CD4-positive, alpha-beta memory T cell (primary cell): ENCODE measurements around the gene SELE. TPM values are rescaled to one million over a fixed set of nuclear protein-coding genes. Genes with fewer than 3 reads are reported as not detected.

Source experiments
- CTCF ChIA-PET: fragments of 350-600 bp; sonication (Branson Sonifier 250); formaldehyde crosslinking; loops from one replicate; lab custom pipeline; 2021; ENCODE audit warnings: inconsistent platforms; ENCODE audit not compliant: partially characterized antibody; lab: Charles Lee
- POLR2A ChIA-PET: fragments of 350-600 bp; sonication (Branson Sonifier 250); formaldehyde crosslinking; loops from one replicate; lab custom pipeline; 2021; ENCODE audit not compliant: partially characterized antibody; lab: Charles Lee
- DNase-seq, 5 donors: peaks; one replicate each; pipeline versions ENCODE4 v3.0.0 to v3.0.0-alpha.2; 2020 to 2022; ENCODE audit warnings: mixed read lengths in 1 of 5
- H3K27ac ChIP-seq: one replicate; pipeline ENCODE4 v1.7.0; 2013; ENCODE audit warnings: low read depth, low read length
- H3K27me3 ChIP-seq: 2 replicates; pipeline ENCODE4 v1.7.0; 2013; ENCODE audit warnings: mild to moderate bottlenecking, low read length, moderate library complexity; ENCODE audit not compliant: insufficient read depth
- H3K36me3 ChIP-seq: 2 replicates; pipeline ENCODE4 v1.7.0; 2013; ENCODE audit warnings: mild to moderate bottlenecking, low read length, moderate library complexity; ENCODE audit not compliant: insufficient read depth
- H3K4me1 ChIP-seq: 2 replicates; pipeline ENCODE4 v1.7.0; 2013; ENCODE audit warnings: mild to moderate bottlenecking, low read length, moderate library complexity; ENCODE audit not compliant: insufficient read depth
- H3K4me3 ChIP-seq, 2 donors: one replicate each; pipeline ENCODE4 v1.7.0; 2013; ENCODE audit warnings: low read length in 2 of 2, mild to moderate bottlenecking in 1 of 2
- H3K9me3 ChIP-seq, 2 donors: one replicate each; pipeline ENCODE4 v1.7.0; 2013; ENCODE audit warnings: low read length in 2 of 2, control low read depth in 1 of 2; ENCODE audit not compliant: control insufficient read depth in 1 of 2
- H3K27ac Mint-ChIP-seq, 7 donors: one replicate each; pipeline ENCODE4 v1.8.0; 2020 to 2021; ENCODE audit warnings: mixed read lengths in 7 of 7, mild to moderate bottlenecking in 6 of 7, inconsistent platforms in 3 of 7, moderate library complexity in 3 of 7
- H3K27me3 Mint-ChIP-seq, 2 donors: one replicate each; pipeline ENCODE4 v1.8.0; 2020 to 2021; ENCODE audit warnings: mixed read lengths in 2 of 2
- H3K36me3 Mint-ChIP-seq, 2 donors: one replicate each; pipeline ENCODE4 v1.8.0; 2020 to 2021; ENCODE audit warnings: mixed read lengths in 2 of 2, inconsistent platforms in 1 of 2, mild to moderate bottlenecking in 1 of 2
- H3K4me1 Mint-ChIP-seq, 4 donors: one replicate each; pipeline ENCODE4 v1.8.0; 2020 to 2021; ENCODE audit warnings: mixed read lengths in 4 of 4, mild to moderate bottlenecking in 1 of 4
- H3K4me3 Mint-ChIP-seq, 8 donors: one replicate each; pipeline ENCODE4 v1.8.0; 2020 to 2021; ENCODE audit warnings: mixed read lengths in 8 of 8, mild to moderate bottlenecking in 7 of 8, moderate library complexity in 6 of 8, inconsistent platforms in 3 of 8
- H3K9me3 Mint-ChIP-seq, 8 donors: one replicate each; pipeline ENCODE4 v1.8.0; 2020 to 2021; ENCODE audit warnings: mixed read lengths in 8 of 8, mild to moderate bottlenecking in 5 of 8, inconsistent platforms in 3 of 8, moderate library complexity in 1 of 8
- intact Hi-C: fragments of 100-400 bp; cut with micrococcal nuclease; formaldehyde crosslinking; loops from one replicate; pipeline ENCODE4 v1.15.1; 2023
- polyA plus RNA-seq, 2 donors: library from polyadenylated mRNA; unstranded; fragments of 300-500 nt; fragmentation: Illumina TruSeq; gene quantifications; one replicate each; pipeline ENCODE4 v1.2.3, GENCODE V29; 2021
- total RNA-seq, 2 experiments: library from RNA; stranded (reverse); gene quantifications; one replicate each; pipeline ENCODE4 v1.2.3, GENCODE V29; 2021

Gene SELE
- total and polyA plus RNA-seq, 4 experiments from 2014 or later, result not detected

DNA sequence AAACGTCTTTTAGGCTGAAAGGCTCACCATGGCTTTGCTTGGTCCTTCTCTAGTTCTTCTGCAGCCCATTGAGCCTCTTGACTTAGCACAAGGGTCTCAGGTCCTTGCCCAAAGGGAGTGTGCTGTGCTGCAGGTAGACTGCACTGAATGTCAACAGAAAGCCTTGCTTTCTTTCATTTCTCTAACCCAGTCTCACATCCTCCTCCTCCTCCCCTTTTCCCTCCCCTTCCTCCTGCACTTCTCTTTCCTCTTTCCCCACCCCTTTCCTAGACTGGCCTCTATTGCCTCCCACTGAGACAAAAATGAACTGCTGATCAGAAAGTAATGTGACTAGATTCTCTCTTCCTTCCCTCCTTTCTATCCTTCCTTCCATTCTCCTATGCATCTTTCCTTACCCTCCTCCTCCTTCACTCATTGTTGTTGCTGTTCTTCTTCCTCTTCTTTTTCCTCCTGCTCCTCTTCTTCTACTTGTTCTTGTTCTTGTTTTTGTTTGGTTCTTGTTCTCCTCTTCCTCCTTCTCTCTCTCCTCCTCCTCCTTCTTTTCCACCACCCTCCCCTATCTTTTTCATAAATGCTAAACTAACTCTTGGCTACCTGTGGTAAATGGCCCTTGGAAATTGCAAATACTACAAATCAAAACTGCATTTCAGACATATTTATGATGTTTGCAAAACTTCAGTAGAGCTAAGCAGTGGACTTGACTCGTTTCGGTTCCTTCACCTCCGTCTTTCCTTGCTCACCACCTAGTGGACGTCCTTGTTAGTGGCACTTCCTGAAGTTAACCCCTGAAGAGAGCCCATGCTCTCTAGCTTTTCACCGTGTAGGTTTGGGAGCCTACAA lies 22.2 kb downstream of the SELE start, which contains the start of gene SELL:
Gene SELL (minus strand): TSS at position 152 of the 840 bp plus-strand sequence. CDS start 122 bp downstream, at position 30.
- no peaks in the 10 kb centered on the region for H3K36me3 ChIP-seq
- Mint-ChIP-seq H3K4me3 (peak within 1 kb of the TSS; percentile 87 to 96 (median 92)), H3K4me1 (peaks cover 16 to 28% (median 24%) of the 10 kb centered on the region in 4 donors), H3K9me3 (peaks cover 0 to 20% (median 5%) of the 10 kb centered on the region in 8 donors), H3K36me3 (peaks cover 20 to 22% of the 10 kb centered on the region in 2 donors), H3K27me3 (peaks cover 3 to 4% of the 10 kb centered on the region in 2 donors), H3K27ac (peak within 1 kb of the TSS; percentile 70 to 95 (median 86))
- H3K9me3 ChIP-seq, result no peaks in the 10 kb centered on the region
- peak within 1 kb of the TSS; percentile 55 to 61 for H3K4me3 ChIP-seq
- POLR2A ChIA-PET, result interaction anchor here (0.9 to 2.9 kb wide), 12 partner anchors 9 to 161 kb away, joined by 3 to 78 read pairs (median 8); partner anchors contain the start of genes F5 and METTL18
- H3K27me3 ChIP-seq, result no peaks in the 10 kb centered on the region
- intact Hi-C loops, result loop anchor here (1.0 to 5.0 kb wide), 11 partner anchors 10 to 344 kb away; partner anchors contain the start of genes BLZF1, F5, METTL18 and NME7
- DNase-seq, result peak; percentile 75 to 83 (median 78)
- CTCF ChIA-PET, result interaction anchor here (0.7 to 4.5 kb wide), 41 partner anchors 10 to 343 kb away, joined by 3 to 246 read pairs (median 4); partner anchors contain the start of genes BLZF1 and F5
- peak within 1 kb of the TSS; percentile 48 for H3K27ac ChIP-seq
- peaks cover 18% of the 10 kb centered on the region for H3K4me1 ChIP-seq

DNA sequence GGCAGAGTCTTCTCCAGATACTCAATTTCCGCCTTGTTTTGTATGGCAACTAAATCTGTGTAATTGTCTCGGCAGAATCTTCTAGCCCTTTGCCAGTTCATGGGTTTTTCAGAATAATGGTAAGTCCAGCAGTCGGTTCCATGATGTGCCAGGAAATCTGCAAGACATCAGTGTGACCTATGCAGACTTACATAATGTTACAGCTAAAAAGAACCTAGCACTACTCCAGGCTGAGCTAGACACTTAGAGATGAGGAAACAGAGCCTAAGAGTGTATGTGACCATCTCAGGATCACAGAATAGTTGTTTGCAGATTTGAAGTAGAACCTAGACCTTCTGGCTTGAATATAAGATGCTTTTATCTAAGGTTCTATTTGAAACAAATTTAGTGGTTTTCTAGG lies 25.2 kb downstream of the SELE start:
- Mint-ChIP-seq H3K27ac (peak overlapping the region; percentile 82 to 97 (median 92)), H3K4me1 (peaks cover 43 to 58% (median 51%) of the 10 kb centered on the region in 4 donors), H3K4me3 (peak overlapping the region; percentile 87 to 95 (median 92)), H3K36me3 (peaks cover 49 to 51% of the 10 kb centered on the region in 2 donors), H3K27me3 (no peaks in the 10 kb centered on the region), H3K9me3 (peaks cover 0 to 13% (median 0%) of the 10 kb centered on the region in 8 donors)
- ChIA-PET CTCF (interaction anchor here (0.9 to 7.1 kb wide), 6 partner anchors 9 to 158 kb away, joined by 3 to 161 read pairs (median 23); partner anchors contain the start of gene F5), POLR2A (interaction anchor here (1.0 to 12.1 kb wide), 7 partner anchors 9 to 185 kb away, joined by 3 to 248 read pairs (median 7); partner anchors contain the start of genes F5 and SCYL3)
- Histone ChIP-seq H3K36me3 (peaks cover 16% of the 10 kb centered on the region), H3K4me3 (peak overlapping the region; percentile 55 to 59), H3K4me1 (peaks cover 49% of the 10 kb centered on the region), H3K27me3 (no peaks in the 10 kb centered on the region), H3K9me3 (no peaks in the 10 kb centered on the region), H3K27ac (peak overlapping the region; percentile 48)
- intact Hi-C loops, result no loop called here
- peak in 1 of 5 donors; percentile 34 for DNase-seq

DNA sequence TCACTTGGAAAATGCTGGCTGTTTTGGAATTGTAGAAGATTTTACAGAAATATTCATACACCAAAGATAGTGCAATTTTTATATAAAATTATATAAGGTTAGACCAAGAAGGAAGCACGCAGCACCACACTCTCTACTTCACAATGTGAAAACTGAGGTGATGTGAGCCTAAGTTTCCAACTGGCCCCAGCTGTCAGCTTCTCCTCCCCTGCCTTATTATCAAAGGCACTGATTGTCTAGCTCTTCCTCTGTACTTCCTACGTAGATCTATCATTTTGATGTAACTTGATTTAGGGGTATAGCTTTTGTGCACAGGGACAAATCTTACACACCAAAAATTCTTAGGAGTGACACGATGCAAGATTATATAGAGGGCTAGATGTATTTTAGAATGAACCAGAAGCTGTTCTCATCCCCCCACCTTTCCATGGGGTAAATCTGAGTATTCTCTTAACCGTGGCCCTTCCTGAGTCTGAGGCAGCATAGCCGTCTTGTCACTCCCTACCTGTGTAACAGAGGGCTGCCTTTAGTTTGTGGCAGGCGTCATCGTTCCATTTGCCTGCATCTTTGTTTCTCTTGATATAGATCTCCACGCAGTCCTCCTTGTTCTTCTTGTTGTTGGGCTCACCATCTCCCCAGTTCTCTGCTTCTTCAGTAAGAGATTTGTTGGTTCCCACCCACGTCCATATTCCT lies 25.8 kb downstream of the SELE start:
- Mint-ChIP-seq H3K27me3 (no peaks in the 10 kb centered on the region), H3K4me1 (peaks cover 49 to 64% (median 56%) of the 10 kb centered on the region in 4 donors), H3K36me3 (peaks cover 55 to 57% of the 10 kb centered on the region in 2 donors), H3K9me3 (peaks cover 0 to 8% (median 0%) of the 10 kb centered on the region in 8 donors), H3K4me3 (peak overlapping the region; percentile 87 to 95 (median 92)), H3K27ac (peak overlapping the region; percentile 82 to 97 (median 92))
- Histone ChIP-seq H3K36me3 (peaks cover 19% of the 10 kb centered on the region), H3K27ac (peak overlapping the region; percentile 48), H3K4me1 (peaks cover 54% of the 10 kb centered on the region), H3K9me3 (no peaks in the 10 kb centered on the region), H3K4me3 (peak overlapping the region; percentile 55 to 59), H3K27me3 (no peaks in the 10 kb centered on the region)
- intact Hi-C loops, result no loop called here
- peak; percentile 40 to 58 (median 43) for DNase-seq
- ChIA-PET CTCF (interaction anchor here (0.9 to 7.1 kb wide), 5 partner anchors 14 to 157 kb away, joined by 3 to 161 read pairs (median 29); partner anchors contain the start of gene F5), POLR2A (interaction anchor here (1.0 to 12.1 kb wide), 9 partner anchors 9 to 186 kb away, joined by 3 to 248 read pairs (median 7); partner anchors contain the start of genes F5 and SCYL3)

DNA sequence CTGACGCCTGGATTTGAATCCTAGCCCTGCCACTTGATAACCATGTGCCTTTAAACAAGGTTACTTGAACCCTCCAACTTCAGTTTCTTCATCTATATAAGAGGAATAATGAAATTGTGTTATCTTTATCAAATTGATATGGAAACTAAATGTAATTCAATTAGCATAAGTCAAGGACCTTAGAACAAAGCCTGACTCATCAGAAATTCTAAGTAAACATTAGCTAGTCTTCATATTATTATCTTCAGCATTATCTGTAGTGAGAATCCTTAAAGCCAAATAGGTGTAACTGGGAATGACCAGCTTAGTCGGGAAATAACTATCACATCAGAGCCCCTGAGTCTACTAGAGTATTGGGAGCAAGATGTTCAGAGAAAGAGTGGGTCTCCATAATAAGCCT lies 29.1 kb downstream of the SELE start:
- Mint-ChIP-seq H3K27me3 (no peaks in the 10 kb centered on the region), H3K4me1 (peaks cover 63 to 84% (median 75%) of the 10 kb centered on the region in 4 donors), H3K9me3 (no peaks in the 10 kb centered on the region), H3K4me3 (peak overlapping the region; percentile 30 to 88 (median 77)), H3K36me3 (peaks cover 77 to 78% of the 10 kb centered on the region in 2 donors), H3K27ac (peak overlapping the region; percentile 13 to 92 (median 58))
- Histone ChIP-seq H3K4me1 (peaks cover 79% of the 10 kb centered on the region), H3K36me3 (peaks cover 30% of the 10 kb centered on the region), H3K4me3 (peak overlapping the region; percentile 10 to 12), H3K27ac (no peak overlapping the region), H3K27me3 (no peaks in the 10 kb centered on the region), H3K9me3 (no peaks in the 10 kb centered on the region)
- ChIA-PET POLR2A (interaction anchor here (1.1 to 12.1 kb wide), 3 partner anchors 12 to 103 kb away, joined by 3 to 248 read pairs (median 8); no protein-coding TSS in a partner anchor), CTCF (interaction anchor here (0.9 to 7.1 kb wide), 4 partner anchors 10 to 118 kb away, joined by 3 to 161 read pairs (median 46); partner anchors contain the start of gene F5)
- intact Hi-C loops, result loop anchor here (1.0 kb wide), 1 partner anchor 10 kb away; no protein-coding TSS in a partner anchor
- DNase-seq, result no peak

DNA sequence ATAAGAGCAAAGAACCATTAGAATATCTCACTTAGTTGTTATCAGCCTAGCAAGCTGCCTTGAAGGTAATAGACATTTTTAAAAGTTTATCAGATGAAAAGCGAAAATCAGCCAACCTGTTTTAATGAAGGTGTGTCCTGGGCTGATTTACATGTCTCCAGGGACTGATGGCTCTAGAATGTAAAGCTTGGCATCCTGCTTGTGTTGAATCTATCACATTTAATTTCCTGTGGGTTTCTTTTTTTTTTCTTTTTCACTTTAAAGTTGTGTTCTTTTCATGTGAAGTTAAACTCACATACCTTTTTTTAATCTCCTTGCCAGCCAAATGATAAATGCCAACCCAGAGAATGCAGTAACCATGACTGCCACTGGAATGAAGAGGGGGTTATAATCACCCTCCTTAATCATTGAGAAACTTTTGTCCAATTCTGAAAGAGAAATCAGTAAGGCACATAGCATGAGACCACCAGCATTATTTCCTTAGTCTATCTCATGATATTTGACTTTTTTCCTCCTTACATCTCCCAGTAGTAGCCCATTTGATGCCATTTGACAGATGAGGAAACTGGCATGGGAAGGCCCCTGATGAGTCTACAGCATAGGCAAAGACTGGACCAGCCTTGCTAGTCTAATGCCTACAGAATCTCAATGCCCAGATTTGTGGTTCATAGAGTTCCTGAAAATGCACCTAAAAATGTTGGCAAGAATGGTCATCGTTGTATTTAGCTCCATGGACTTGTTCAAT lies 32.4 kb downstream of the SELE start:
- Histone ChIP-seq H3K9me3 (no peaks in the 10 kb centered on the region), H3K27ac (peak overlapping the region; percentile 7), H3K36me3 (peaks cover 30% of the 10 kb centered on the region), H3K4me1 (peaks cover 100% of the 10 kb centered on the region), H3K4me3 (peak overlapping the region in 1 of 2 donors; percentile 7), H3K27me3 (no peaks in the 10 kb centered on the region)
- intact Hi-C loops, result loop anchor here (1.0 kb wide), 1 partner anchor 10 kb away; the partner anchor contains the start of gene SELL
- Mint-ChIP-seq H3K27ac (peak overlapping the region; percentile 30 to 92 (median 82)), H3K4me1 (peaks cover 73 to 95% (median 85%) of the 10 kb centered on the region in 4 donors), H3K4me3 (peak overlapping the region; percentile 13 to 88 (median 70)), H3K9me3 (no peaks in the 10 kb centered on the region), H3K36me3 (peaks cover 74 to 76% of the 10 kb centered on the region in 2 donors), H3K27me3 (no peaks in the 10 kb centered on the region)
- POLR2A ChIA-PET, result interaction anchor here (0.7 to 12.1 kb wide), 8 partner anchors 8 to 151 kb away, joined by 3 to 248 read pairs (median 6); partner anchors contain the start of gene F5
- CTCF ChIA-PET, result interaction anchor here (0.8 to 5.5 kb wide), 7 partner anchors 8 to 150 kb away, joined by 3 to 70 read pairs (median 4); partner anchors contain the start of gene F5
- DNase-seq, result peak; percentile 35 to 58 (median 47)
